Adipocyte (in vitro differentiated cells): Measurements from ENCODE around the gene MMP25.

Source experiments
- DNase-seq: peaks from one replicate; pipeline ENCODE4 v3.0.0-alpha.2; 2015; ENCODE audit warnings: low read depth
- H3K27me3 ChIP-seq: replicated peaks from 2 replicates; pipeline ENCODE4 v1.7.0; 2013; ENCODE audit warnings: mild to moderate bottlenecking, low read length, moderate library complexity; ENCODE audit not compliant: control insufficient read depth, insufficient read depth
- H3K36me3 ChIP-seq: 2 replicates; pipeline ENCODE4 v1.7.0; 2013; ENCODE audit warnings: low read length, mild to moderate bottlenecking, moderate library complexity; ENCODE audit not compliant: control insufficient read depth, insufficient read depth, severe bottlenecking
- H3K4me1 ChIP-seq: 2 replicates; pipeline ENCODE4 v1.7.0; 2013; ENCODE audit warnings: mild to moderate bottlenecking, low read length, moderate library complexity; ENCODE audit not compliant: control insufficient read depth, insufficient read depth
- H3K4me3 ChIP-seq: 2 replicates; pipeline ENCODE4 v1.7.0; 2013; ENCODE audit warnings: mild to moderate bottlenecking, low read length, moderate library complexity
- H3K9ac ChIP-seq: 2 replicates; pipeline ENCODE4 v1.7.0; 2013; ENCODE audit warnings: mild to moderate bottlenecking, low read length, moderate library complexity
- H3K9me3 ChIP-seq: 2 replicates; pipeline ENCODE4 v1.7.0; 2013; ENCODE audit warnings: mild to moderate bottlenecking, low read length, moderate library complexity; ENCODE audit not compliant: control insufficient read depth

The MMP25 gene

DNA sequence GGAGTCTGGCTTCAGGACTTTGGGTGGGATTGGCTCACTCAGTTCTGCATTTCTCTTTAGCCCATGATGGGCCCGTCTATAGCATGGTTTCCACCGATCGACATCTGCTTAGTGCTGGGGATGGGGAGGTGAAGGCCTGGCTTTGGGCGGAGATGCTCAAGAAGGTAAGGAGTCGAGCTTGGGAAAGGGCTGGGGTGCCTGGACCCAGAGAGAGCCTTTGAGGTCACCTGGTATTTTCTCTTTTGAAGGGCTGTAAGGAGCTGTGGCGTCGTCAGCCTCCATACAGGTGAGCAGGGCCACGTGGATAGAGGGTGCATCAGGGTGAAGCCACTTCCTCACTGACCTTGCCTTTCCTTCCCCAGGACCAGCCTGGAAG is 20.4 kb upstream of the MMP25 start:
- H3K36me3 ChIP-seq: peaks cover 18% of the 10 kb centered on the region
- no peaks in the 10 kb centered on the region for H3K27me3 ChIP-seq
- H3K9ac ChIP-seq: no peak overlapping the region
- no peak for DNase-seq
- no peaks in the 10 kb centered on the region for H3K9me3 ChIP-seq
- H3K4me1 ChIP-seq: peaks cover 27% of the 10 kb centered on the region
- no peak overlapping the region for H3K4me3 ChIP-seq

DNA sequence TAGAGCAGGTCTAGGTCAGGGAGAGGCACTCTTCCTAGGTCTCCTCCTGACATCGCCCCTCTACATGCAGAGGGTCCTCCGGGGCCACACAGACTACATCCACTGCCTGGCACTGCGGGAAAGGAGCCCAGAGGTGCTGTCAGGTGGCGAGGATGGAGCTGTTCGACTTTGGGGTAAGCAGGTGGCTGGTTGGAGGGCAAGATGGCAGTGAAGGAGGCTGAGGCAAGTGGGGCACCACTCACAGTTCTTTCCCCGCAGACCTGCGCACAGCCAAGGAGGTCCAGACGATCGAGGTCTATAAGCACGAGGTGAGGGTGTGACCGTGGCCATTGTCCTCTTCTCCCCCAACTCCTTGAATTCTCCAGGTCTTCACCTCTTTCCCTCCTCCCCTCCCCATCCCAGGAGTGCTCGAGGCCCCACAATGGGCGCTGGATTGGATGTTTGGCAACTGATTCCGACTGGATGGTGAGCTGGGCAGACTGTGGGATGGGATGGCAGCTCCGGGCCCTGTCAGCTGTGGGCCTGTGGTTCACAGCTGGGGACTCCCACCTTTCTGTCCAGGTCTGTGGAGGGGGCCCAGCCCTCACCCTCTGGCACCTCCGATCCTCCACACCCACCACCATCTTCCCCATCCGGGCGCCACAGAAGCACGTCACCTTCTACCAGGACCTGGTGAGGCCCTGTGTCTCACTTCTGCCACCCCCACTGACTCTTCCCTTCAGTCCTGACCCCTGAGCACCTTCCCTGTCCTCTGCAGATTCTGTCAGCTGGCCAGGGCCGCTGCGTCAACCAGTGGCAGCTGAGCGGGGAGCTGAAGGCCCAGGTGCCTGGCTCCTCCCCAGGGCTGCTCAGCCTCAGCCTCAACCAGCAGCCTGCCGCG is 19.5 kb upstream of the MMP25 start:
- no peak for DNase-seq
- peaks cover 18% of the 10 kb centered on the region for H3K36me3 ChIP-seq
- H3K27me3 ChIP-seq: no peaks in the 10 kb centered on the region
- no peaks in the 10 kb centered on the region for H3K9me3 ChIP-seq
- no peak overlapping the region for H3K9ac ChIP-seq
- H3K4me3 ChIP-seq: no peak overlapping the region
- peaks cover 23% of the 10 kb centered on the region for H3K4me1 ChIP-seq

- peaks cover 18% of the 10 kb centered on the region for H3K4me1 ChIP-seq
- peaks cover 5% of the 10 kb centered on the region for H3K27me3 ChIP-seq
- peaks cover 18% of the 10 kb centered on the region for H3K36me3 ChIP-seq
- H3K9ac ChIP-seq: no peak overlapping the region
- no peak overlapping the region for H3K4me3 ChIP-seq
- no peaks in the 10 kb centered on the region for H3K9me3 ChIP-seq
- DNase-seq: no peak
Measured at GRCh38 chr16:3027489-3027795, 18.9 kb upstream of the MMP25 start.

GRCh38 chr16:3027983-3028715 is 18.2 kb upstream of the MMP25 start:
- no peak overlapping the region for H3K4me3 ChIP-seq
- DNase-seq: peak; percentile 67
- peaks cover 11% of the 10 kb centered on the region for H3K27me3 ChIP-seq
- no peak overlapping the region for H3K9ac ChIP-seq
- peaks cover 18% of the 10 kb centered on the region for H3K36me3 ChIP-seq
- peaks cover 11% of the 10 kb centered on the region for H3K4me1 ChIP-seq
- no peaks in the 10 kb centered on the region for H3K9me3 ChIP-seq

GRCh38 chr16:3028716-3029319 is 17.5 kb upstream of the MMP25 start:
- H3K9ac ChIP-seq: no peak overlapping the region
- H3K4me1 ChIP-seq: peaks cover 7% of the 10 kb centered on the region
- no peak for DNase-seq
- H3K9me3 ChIP-seq: no peaks in the 10 kb centered on the region
- no peak overlapping the region for H3K4me3 ChIP-seq
- peaks cover 18% of the 10 kb centered on the region for H3K36me3 ChIP-seq
- peaks cover 17% of the 10 kb centered on the region for H3K27me3 ChIP-seq

- H3K4me3 ChIP-seq: peak overlapping the region; percentile 57
- H3K9ac ChIP-seq: peak overlapping the region; percentile 26
- no peaks in the 10 kb centered on the region for H3K9me3 ChIP-seq
- H3K27me3 ChIP-seq: peaks cover 25% of the 10 kb centered on the region
- no peak for DNase-seq
- peaks cover 7% of the 10 kb centered on the region for H3K4me1 ChIP-seq
- H3K36me3 ChIP-seq: peaks cover 18% of the 10 kb centered on the region
Measured at GRCh38 chr16:3029491-3030221, 16.7 kb upstream of the MMP25 start.

- no peak overlapping the region for H3K9ac ChIP-seq
- H3K9me3 ChIP-seq: no peaks in the 10 kb centered on the region
- H3K4me1 ChIP-seq: peaks cover 7% of the 10 kb centered on the region
- H3K36me3 ChIP-seq: peaks cover 18% of the 10 kb centered on the region
- H3K27me3 ChIP-seq: peaks cover 30% of the 10 kb centered on the region
- no peak for DNase-seq
- H3K4me3 ChIP-seq: no peak overlapping the region
Measured at GRCh38 chr16:3030222-3031212, 15.8 kb upstream of the MMP25 start.

DNA sequence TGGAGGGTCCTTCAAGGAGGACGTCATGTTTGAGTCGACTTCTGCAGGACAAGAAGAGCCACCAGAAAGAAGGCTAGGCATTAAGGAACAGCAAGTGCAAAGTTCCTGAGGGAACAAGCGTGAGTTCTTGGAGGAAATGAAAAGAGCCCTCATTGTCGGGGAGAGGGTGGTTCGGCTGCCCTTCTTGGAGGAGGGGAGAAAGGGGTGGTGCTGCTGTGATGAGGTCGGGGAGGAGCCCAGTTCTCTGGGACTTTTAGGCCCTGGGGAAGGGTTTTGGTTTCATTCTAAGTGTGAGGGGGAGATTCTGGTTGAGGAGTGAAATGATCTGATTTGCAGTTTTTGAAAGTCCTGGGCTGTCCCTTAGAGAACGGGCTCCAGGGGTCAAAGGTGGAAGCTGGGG is 13.7 kb upstream of the MMP25 start:
- Histone ChIP-seq H3K9me3 (no peaks in the 10 kb centered on the region), H3K36me3 (no peaks in the 10 kb centered on the region), H3K4me3 (no peak overlapping the region), H3K9ac (no peak overlapping the region), H3K4me1 (peaks cover 7% of the 10 kb centered on the region), H3K27me3 (peaks cover 41% of the 10 kb centered on the region)
- DNase-seq: no peak

DNA sequence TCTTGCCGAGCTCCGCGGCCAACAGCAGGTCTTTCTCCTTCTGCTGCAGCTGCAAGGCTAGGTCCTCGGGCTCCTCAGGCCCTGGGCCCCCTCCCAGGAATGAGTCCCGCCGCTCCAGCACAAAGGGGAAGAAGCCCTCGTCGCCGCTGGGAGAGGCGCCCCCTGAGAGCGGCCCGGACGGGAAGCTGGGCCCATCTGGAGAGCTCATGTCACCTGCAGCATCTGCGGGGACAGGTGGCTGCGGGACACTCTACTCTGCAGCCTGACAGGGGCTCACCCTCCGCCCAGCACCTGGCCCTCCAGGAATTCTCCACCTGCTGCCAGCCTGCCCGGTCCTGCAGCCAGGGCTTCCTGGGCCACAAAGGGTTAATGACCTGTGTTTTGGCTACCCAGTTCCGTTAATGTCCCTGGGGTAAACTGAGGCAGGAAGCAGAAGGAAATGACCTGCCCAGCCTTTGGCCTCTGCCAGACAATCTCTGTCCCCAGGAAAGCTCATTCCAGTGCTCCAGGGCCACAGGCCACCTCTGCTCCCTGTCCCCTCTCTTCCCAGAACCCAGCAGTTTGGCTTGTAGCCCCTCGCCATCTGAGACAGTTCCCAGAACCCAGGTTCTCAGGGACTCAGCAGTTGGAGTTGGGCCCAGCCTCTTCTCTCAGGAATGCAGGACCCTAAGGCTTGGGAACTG is 10.9 kb upstream of the MMP25 start:
- H3K4me1 ChIP-seq: no peaks in the 10 kb centered on the region
- H3K36me3 ChIP-seq: no peaks in the 10 kb centered on the region
- no peak for DNase-seq
- H3K4me3 ChIP-seq: no peak overlapping the region
- no peaks in the 10 kb centered on the region for H3K9me3 ChIP-seq
- H3K9ac ChIP-seq: no peak overlapping the region
- H3K27me3 ChIP-seq: peaks cover 64% of the 10 kb centered on the region
